HUDEP-2 (cell line): ENCODE measurements around the gene METRN.

Experiments
- DNase-seq, 76 experiments: peaks; one replicate each; lab custom pipeline; 2025; ENCODE audit not compliant: unreplicated experiment in 76 of 76; lab: John Stamatoyannopoulos, UW

Gene METRN

GRCh38 chr16:714558-715476 lies at the start of gene METRN:
TSS of gene METRN (plus strand) at chr16:715118. CDS start at chr16:715290, 172 bp downstream.
- peak in 73 of 76 experiments; percentile 28 to 95 (median 80) for DNase-seq

GRCh38 chr16:666572-666971 lies 48.3 kb upstream of the METRN start:
- DNase-seq: no peak

- DNase-seq: no peak
Observed at GRCh38 chr16:667113-667779, 47.7 kb upstream of the METRN start.

GRCh38 chr16:667780-668518 lies 47.0 kb upstream of the METRN start, which contains the start of gene RHOT2:
TSS of gene RHOT2 (plus strand) at chr16:668132. CDS start at chr16:668200, 68 bp downstream.
- peak in 72 of 76 experiments; percentile 38 to 93 (median 85) for DNase-seq

- peak in 2 of 76 experiments; percentile 17 to 38 for DNase-seq
Observed at GRCh38 chr16:668519-669171, 46.3 kb upstream of the METRN start.

GRCh38 chr16:669666-670065 lies 45.3 kb upstream of the METRN start:
- no peak for DNase-seq

GRCh38 chr16:670485-671352 lies 44.2 kb upstream of the METRN start:
- no peak for DNase-seq

- no peak for DNase-seq
Observed at GRCh38 chr16:671353-672131, 43.4 kb upstream of the METRN start.

- no peak for DNase-seq
Observed at GRCh38 chr16:672371-672770, 42.5 kb upstream of the METRN start.

- no peak for DNase-seq
Observed at GRCh38 chr16:672851-673250, 42.1 kb upstream of the METRN start.

- no peak for DNase-seq
Observed at GRCh38 chr16:673399-673991, 41.4 kb upstream of the METRN start.

GRCh38 chr16:674214-674881 lies 40.6 kb upstream of the METRN start:
- DNase-seq: no peak

- peak in 8 of 76 experiments; percentile 10 to 43 (median 24) for DNase-seq
Observed at GRCh38 chr16:674968-675883, 39.7 kb upstream of the METRN start, which contains the start of gene RHBDL1. TSS of gene RHBDL1 (plus strand) at chr16:675671. CDS start at chr16:675791, 120 bp downstream.

GRCh38 chr16:675884-676564 lies 38.9 kb upstream of the METRN start:
- DNase-seq: no peak

GRCh38 chr16:676565-676902 lies 38.4 kb upstream of the METRN start:
- DNase-seq: no peak

- DNase-seq: no peak
Observed at GRCh38 chr16:676913-677312, 38.0 kb upstream of the METRN start.
